Bronchial epithelial cell (primary cell): ENCODE results near the gene AKAP9. TPM values are rescaled to one million over a fixed set of nuclear protein-coding genes. Genes with fewer than 3 reads are reported as not detected.
"Not testable (repeated sequence)": the region's sequence is repeated elsewhere in the genome, so short reads cannot be mapped to it uniquely, and the experiment has no call there.

Source experiments
- DNase-seq: peaks from one replicate; pipeline ENCODE4 v3.0.0-alpha.2; 2010; ENCODE audit warnings: low read depth
- FAIRE-seq: peaks from 2 replicates; lab custom pipeline; 2011; peaks lifted over from hg19 to GRCh38; lab: Jason Lieb, UNC
- H3K27me3 ChIP-seq: 2 replicates; pipeline ENCODE4 v1.5.1; 2011; ENCODE audit warnings: low read length; ENCODE audit not compliant: control insufficient read depth, insufficient read depth
- H3K36me3 ChIP-seq: 2 replicates; pipeline ENCODE4 v1.5.1; 2011; ENCODE audit warnings: low read length; ENCODE audit not compliant: control insufficient read depth, insufficient read depth
- H3K4me3 ChIP-seq: 2 replicates; pipeline ENCODE4 v1.5.1; 2011; ENCODE audit warnings: mild to moderate bottlenecking, low read depth, low read length, control low read depth
- total RNA-seq: library from RNA; depleted of rRNA; stranded (reverse); fragments of >200 nt; gene quantifications from 2 replicates; pipeline ENCODE4 v1.2.1, GENCODE V29; 2014
- TF ChIP-seq, protein P1 (sequence below): IDR thresholded peaks from 2 replicates; pipeline ENCODE4 v1.5.1; 2011; ENCODE audit warnings: mild to moderate bottlenecking, moderate library complexity, low read length, control low read depth, inconsistent platforms; ENCODE audit not compliant: insufficient read depth, severe bottlenecking

Gene AKAP9
- total RNA-seq, 1 donor from 2014 or later = 34.5 TPM

DNA sequence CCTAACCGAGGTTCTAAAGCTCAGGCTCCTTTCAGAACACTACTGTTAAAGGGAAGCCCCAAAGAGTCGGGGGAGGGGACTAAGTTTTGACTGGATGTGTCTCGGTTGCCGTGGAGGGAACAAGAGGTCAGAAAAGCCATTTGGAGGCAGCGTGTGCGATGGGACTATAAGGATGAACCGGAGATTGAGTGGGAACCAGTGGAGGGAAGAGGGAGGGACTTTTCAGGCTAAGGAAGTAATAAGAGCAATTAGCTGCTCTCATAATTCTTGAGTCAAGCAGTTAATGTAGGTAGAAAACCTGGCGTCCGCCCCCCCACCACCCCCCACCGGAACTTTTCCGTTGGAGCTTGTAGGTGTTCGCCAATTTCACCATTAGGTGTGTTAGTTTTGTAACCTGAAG lies 491 bp upstream of the AKAP9 start:
- TF ChIP-seq, protein P1, sequence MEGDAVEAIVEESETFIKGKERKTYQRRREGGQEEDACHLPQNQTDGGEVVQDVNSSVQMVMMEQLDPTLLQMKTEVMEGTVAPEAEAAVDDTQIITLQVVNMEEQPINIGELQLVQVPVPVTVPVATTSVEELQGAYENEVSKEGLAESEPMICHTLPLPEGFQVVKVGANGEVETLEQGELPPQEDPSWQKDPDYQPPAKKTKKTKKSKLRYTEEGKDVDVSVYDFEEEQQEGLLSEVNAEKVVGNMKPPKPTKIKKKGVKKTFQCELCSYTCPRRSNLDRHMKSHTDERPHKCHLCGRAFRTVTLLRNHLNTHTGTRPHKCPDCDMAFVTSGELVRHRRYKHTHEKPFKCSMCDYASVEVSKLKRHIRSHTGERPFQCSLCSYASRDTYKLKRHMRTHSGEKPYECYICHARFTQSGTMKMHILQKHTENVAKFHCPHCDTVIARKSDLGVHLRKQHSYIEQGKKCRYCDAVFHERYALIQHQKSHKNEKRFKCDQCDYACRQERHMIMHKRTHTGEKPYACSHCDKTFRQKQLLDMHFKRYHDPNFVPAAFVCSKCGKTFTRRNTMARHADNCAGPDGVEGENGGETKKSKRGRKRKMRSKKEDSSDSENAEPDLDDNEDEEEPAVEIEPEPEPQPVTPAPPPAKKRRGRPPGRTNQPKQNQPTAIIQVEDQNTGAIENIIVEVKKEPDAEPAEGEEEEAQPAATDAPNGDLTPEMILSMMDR = no peak
- FAIRE-seq = no peak
- Histone ChIP-seq H3K4me3 (peak overlapping the region; percentile 60), H3K27me3 (no peaks in the 10 kb centered on the region), H3K36me3 (no peaks in the 10 kb centered on the region)
- DNase-seq = peak; percentile 30

DNA sequence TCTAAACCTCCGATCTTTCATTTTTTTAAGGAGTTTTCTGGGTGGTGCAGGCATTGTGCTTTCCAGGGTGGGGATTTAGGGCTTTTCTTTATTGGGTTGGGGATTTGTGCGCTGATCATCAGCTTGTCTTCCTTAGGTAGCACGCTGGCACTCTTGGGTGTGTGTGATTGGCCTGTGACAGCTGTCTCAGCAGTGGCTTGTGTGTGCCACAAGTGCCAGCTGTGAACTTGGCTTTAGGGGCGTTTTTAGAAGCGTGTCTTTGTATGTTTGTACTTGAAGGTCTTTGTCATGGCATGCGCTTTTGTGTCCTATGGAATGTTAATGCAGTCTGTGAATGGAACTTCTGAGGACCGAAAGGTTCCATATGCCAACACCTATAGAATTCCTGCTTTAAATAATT lies 788 bp downstream of the AKAP9 start:
- peak; percentile 63 for DNase-seq
- no peak for FAIRE-seq
- TF ChIP-seq, protein P1 = no peak
- Histone ChIP-seq H3K36me3 (no peaks in the 10 kb centered on the region), H3K27me3 (no peaks in the 10 kb centered on the region), H3K4me3 (peak overlapping the region; percentile 60)

DNA sequence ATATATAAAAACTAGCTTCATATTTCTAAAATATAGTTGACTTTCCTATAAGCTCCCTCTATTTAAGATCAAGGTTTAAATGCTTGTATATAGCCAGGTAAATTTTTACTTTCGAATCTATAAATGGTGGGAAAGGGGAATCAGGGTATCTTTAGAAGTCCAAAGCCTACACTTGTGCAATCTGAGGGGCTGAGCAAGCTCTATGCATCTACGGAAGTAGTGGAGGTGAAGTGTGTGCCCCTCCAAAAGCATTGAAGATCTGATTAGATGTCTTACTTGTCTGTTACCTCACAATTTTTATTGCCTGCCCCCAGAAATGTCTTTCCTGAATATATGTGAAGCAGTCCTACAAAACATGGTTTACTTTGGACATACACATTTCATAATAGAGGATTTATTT lies 1.6 kb downstream of the AKAP9 start:
- H3K27me3 ChIP-seq = no peaks in the 10 kb centered on the region
- H3K36me3 ChIP-seq = no peaks in the 10 kb centered on the region
- no peak overlapping the region for H3K4me3 ChIP-seq
- TF ChIP-seq, protein P1 = no peak
- no peak for FAIRE-seq
- no peak for DNase-seq

DNA sequence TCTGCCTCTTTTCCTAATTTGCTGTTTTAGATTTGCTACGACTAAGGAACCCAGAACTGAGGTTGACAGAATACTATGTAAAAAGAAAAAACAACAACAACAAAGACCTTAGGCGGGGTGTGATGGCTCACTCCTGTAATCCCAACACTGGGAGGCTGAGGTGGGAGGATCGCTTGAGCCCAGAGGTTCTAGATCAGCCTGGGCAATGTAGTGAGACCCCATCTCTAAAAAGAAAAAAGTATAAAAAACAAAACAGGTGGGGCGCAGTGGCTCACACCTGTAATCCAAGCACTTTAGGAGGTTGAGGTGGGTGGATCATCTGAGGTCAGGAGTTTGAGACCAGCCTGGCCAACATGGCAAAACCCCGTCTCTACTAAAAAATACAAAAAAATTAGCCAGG lies 4.3 kb downstream of the AKAP9 start:
- DNase-seq, H3K4me3 ChIP-seq, H3K27me3 ChIP-seq, H3K36me3 ChIP-seq, FAIRE-seq: not testable (repeated sequence)

DNA sequence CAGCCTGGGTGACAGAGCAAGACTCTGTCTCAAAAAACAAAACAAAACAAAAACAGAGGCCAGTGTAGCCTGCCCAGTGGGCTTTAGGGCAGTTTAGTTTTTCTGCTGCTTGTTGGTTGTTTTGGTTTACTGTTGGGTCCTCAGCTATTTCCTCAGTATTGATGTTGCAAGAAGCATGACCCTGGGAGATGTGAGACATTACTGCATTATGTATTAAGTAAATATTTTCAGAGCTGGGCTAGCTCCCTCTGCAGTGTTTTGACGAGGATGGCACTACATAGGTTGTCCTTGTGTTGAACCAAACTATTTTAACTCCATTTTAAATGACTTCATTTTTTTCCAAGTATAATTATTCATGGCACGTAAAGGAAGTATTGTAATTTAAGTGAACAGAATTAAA lies 4.8 kb downstream of the AKAP9 start:
- FAIRE-seq (no peak), DNase-seq (peak; percentile 64)
- Histone ChIP-seq H3K4me3 (no peak overlapping the region), H3K27me3 (no peaks in the 10 kb centered on the region), H3K36me3 (no peaks in the 10 kb centered on the region)
- TF ChIP-seq, protein P1 = no peak

DNA sequence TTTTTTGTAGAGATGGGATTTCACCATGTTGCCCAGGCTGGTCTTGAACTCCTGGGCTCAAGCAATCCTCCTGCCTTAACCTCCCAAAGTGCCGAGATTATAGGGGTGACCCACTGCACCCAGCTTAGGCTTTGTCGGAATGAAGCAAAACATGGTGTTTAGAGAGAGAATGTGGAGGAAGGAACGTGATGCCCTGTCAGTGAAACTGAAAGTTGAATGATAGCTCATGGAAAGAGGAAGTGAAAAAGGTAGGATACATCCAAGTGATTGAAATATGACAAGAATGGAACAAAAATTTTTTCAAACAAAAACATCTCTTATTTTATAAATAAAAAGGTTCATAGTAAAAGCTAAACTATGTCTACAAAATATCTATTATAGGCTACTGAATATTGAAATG lies 5.9 kb downstream of the AKAP9 start:
- TF ChIP-seq, protein P1 = no peak
- Histone ChIP-seq H3K4me3 (no peak overlapping the region), H3K36me3 (no peaks in the 10 kb centered on the region), H3K27me3 (no peaks in the 10 kb centered on the region)
- FAIRE-seq = no peak
- DNase-seq = no peak
